Lower leg skin (tissue), 4 donors: ENCODE results near the gene HOXC12. TPM values are rescaled to one million over a fixed set of nuclear protein-coding genes. Genes with fewer than 3 reads are reported as not detected.
A peak's percentile ranks its signal among the peaks of the same experiment; 100 is the strongest.

Source experiments
- DNase-seq, 2 donors: peaks; one replicate each; pipeline ENCODE4 v3.0.0-alpha.2; 2019; ENCODE audit warnings: low spot score in 2 of 2
- H3K4me3 ChIP-seq: fragments of 200-600 bp; sonication (generic); 2 replicates; pipeline ENCODE4 v1.5.1; 2017; ENCODE audit warnings: mild to moderate bottlenecking, low read depth; ENCODE audit not compliant: poor library complexity, severe bottlenecking
- POLR2A ChIP-seq, 2 donors: fragments of 450-650 bp; IDR thresholded peaks; one replicate each; pipeline ENCODE4 v1.6.1; 2016 to 2017; ENCODE audit warnings: antibody characterized with exemption in 2 of 2, mild to moderate bottlenecking in 1 of 2, moderate library complexity in 1 of 2
- WGBS, 2 donors: methylation state at CpG; one replicate each; pipeline ENCODE4 v1.1.5; 2018; 5-methylcytosine and 5-hydroxymethylcytosine counted together
- intact Hi-C: fragments of 100-400 bp; cut with DNase I; formaldehyde crosslinking; loops from one replicate; pipeline ENCODE4 v1.15.0; 2023; ENCODE audit warnings: low total_unique reads
- total RNA-seq, 4 donors: library from RNA; depleted of rRNA; stranded (reverse); fragments of >200 nt; gene quantifications; one replicate each; pipeline ENCODE4 v1.1.0, GENCODE V29; 2016
- TF ChIP-seq, protein P1 (sequence below), 3 donors: fragments of 450-650 bp; IDR thresholded peaks; one replicate each; pipeline ENCODE4 v1.5.1; 2016; ENCODE audit warnings: antibody characterized with exemption in 3 of 3, mild to moderate bottlenecking in 3 of 3, moderate library complexity in 2 of 3

HOXC12 gene
- total RNA-seq, 4 donors from 2014 or later = 4.4 to 13.6 (median 6.5) TPM

DNA sequence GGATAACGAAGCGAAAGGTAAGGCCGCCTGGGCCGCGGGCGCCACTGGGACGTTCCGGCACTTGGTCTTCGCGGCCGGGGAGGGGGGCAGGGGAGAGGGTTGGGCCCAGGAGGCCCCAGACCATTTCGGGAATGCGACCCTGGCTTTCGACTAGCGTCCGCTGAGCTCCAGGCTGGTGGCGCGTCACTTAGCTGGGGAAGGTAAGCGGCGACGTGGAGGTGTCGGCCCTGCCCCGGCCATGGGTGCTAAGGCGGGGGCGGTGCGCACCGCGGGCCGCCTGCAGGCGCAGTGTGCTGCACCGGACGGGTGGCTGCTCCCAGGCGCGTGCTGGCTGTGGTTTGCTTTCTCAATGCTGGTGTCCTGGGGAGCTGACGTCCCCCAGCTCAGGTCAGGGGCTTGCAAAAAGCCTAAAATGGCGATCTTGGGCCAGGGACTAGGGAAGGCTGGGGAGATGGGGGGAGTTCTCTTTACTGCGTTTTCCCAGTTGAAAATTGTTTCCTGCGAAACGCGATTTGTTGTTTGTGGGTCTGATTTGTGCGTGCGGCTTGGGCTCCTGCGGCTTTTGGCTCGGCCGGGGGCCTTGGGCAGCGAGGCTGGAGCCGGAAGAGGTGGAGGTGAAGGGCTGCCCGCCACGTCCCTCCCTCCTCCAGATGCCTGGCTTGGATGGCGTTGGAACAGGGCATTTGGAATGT, 31.4 kb downstream of the HOXC12 start:
- intact Hi-C loops = no loop called here
- TF ChIP-seq, protein P1, sequence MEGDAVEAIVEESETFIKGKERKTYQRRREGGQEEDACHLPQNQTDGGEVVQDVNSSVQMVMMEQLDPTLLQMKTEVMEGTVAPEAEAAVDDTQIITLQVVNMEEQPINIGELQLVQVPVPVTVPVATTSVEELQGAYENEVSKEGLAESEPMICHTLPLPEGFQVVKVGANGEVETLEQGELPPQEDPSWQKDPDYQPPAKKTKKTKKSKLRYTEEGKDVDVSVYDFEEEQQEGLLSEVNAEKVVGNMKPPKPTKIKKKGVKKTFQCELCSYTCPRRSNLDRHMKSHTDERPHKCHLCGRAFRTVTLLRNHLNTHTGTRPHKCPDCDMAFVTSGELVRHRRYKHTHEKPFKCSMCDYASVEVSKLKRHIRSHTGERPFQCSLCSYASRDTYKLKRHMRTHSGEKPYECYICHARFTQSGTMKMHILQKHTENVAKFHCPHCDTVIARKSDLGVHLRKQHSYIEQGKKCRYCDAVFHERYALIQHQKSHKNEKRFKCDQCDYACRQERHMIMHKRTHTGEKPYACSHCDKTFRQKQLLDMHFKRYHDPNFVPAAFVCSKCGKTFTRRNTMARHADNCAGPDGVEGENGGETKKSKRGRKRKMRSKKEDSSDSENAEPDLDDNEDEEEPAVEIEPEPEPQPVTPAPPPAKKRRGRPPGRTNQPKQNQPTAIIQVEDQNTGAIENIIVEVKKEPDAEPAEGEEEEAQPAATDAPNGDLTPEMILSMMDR (IDR thresholded peaks at IDR 0.05) = no peak
- no peak for TF ChIP-seq POLR2A (IDR thresholded peaks at IDR 0.05)
- no peak for DNase-seq
- 1% methylated on average over 15 to 35 of the region's 50 CpGs for WGBS, 2 donors
- H3K4me3 ChIP-seq = peak overlapping the region; percentile 41

DNA sequence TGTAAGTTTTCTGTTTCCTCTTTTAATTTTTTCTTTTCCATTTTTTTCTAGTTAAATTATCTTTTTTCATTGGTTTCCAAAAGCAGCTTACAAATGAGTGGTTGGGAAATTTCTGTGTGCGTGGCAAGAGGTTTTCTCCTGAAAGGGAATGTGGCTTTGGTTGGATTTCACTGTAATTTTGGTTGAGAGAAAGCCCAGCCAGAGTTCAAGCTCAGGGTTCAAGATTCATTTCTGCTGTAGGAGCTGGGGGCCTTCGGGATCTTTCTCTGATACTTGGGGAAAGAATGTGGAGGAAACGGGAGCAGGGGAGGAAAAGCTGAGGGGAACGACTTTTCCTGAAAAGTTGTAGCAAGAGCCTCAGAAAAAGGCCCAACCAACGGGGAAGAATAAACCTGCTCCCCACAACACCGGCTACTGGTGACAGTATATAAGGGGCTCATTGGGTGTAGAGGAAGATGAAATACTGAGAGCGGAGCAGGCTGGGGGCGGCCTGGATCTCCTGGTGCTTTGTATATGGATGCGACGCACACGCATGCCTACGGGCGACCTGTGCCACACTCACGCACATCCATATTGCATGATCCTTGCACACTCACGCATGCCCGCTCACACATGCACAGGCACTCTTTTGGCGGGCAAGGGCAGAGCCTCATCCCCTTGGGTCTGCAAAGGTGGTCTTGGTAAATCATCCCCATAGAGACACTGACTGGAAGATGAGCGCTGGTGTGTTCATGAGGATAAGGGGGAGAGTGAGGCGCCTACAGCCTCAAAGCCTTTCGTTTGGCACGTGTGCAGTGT, 32.2 kb downstream of the HOXC12 start:
- DNase-seq = no peak
- 13 to 21% methylated on average over 21 of the region's 21 CpGs for WGBS, 2 donors
- no peak overlapping the region for H3K4me3 ChIP-seq

GRCh38 chr12:53987787-53988230, 33.1 kb downstream of the HOXC12 start:
- no peak for TF ChIP-seq POLR2A (IDR thresholded peaks at IDR 0.05)
- TF ChIP-seq, protein P1 (IDR thresholded peaks at IDR 0.05) = no peak
- 14 to 15% methylated on average over 4 of the region's 4 CpGs for WGBS, 2 donors
- no peak for DNase-seq
- intact Hi-C loops = no loop called here
- H3K4me3 ChIP-seq = no peak overlapping the region

More for the DNA sequence above, 32.2 kb downstream of the HOXC12 start:
- TF ChIP-seq POLR2A (IDR thresholded peaks at IDR 0.05) = no peak
- TF ChIP-seq, protein P1 (IDR thresholded peaks at IDR 0.05) = no peak
- intact Hi-C loops = no loop called here

DNA sequence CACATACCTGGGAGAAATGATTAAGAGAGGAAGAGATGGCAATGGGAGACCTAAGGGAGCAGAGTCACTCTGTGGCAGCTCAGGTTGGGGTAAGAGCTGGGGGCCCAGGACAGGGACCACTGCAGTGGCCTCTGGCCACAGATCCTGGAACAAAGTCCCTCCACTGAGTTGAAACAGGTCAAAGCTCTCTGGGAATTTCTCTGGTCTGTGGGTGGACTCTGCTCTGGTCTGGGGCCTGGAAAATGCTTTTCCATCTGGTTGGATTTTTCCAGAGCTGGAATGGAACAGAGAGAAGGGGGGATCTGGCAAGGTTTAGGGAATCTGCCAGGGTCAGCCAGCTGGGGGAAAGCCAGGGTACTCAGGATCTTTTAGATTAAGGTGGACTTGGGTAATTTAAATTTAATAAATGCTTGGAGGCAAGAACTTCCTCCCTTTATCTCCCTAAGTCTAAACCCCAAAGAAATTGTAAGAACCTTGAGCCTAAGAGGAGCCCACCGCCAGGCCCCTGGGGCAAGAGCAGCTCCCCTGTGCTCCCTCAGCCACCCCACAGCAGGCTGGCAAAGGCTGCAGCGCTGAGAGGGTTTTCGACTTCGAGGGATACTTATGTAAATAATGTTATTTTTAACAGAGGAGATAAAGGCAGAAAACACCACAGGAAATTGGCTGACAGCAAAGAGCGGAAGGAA, 34.0 kb downstream of the HOXC12 start:
- TF ChIP-seq, protein P1 (IDR thresholded peaks at IDR 0.05) = no peak
- TF ChIP-seq POLR2A (IDR thresholded peaks at IDR 0.05) = no peak
- DNase-seq = no peak
- WGBS, 2 donors = 4 to 8% methylated on average over 5 of the region's 5 CpGs
- H3K4me3 ChIP-seq = no peak overlapping the region
- intact Hi-C loops = no loop called here

DNA sequence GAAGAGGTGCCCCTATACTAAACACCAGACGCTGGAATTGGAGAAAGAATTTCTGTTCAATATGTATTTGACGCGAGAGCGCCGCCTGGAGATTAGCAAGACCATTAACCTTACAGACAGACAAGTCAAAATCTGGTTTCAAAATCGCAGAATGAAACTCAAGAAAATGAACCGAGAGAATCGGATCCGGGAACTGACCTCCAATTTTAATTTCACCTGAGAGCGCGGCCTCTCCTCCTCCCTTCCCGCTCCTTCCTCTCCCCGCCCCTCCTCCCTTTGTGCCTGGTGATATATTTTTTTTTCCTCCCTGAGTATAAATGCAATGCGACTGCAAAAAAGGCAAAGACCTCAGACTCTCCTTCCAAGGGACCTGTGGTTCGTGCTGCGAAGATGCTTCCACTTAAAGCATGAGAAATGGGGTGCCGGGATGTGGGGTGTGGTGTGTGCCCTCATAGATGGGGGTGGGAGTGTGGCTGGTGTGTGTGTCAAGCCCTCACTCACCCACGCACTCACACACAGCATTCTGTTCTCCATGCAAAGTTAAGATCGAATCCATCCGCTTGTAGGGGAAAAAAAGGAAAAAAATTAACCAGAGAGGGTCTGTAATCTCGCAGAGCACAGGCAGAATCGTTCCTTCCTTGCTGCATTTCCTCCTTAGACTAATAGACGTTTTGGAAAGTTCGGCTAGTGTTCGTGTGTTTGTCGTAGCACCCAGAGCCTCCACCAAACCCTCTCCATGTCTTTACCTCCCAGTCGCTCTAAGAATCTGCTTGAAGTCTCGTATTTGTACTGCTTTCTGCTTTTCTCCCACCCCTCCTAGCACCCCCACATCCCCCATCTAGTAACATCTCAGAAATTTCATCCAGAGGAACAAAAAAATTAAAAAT, 34.8 kb downstream of the HOXC12 start:
- intact Hi-C loops = no loop called here
- WGBS, 2 donors = 5 to 13% methylated on average over 28 of the region's 28 CpGs
- TF ChIP-seq, protein P1 (IDR thresholded peaks at IDR 0.05) = no peak
- TF ChIP-seq POLR2A (IDR thresholded peaks at IDR 0.05) = no peak
- DNase-seq = no peak
- H3K4me3 ChIP-seq = no peak overlapping the region
